Astrocyte (in vitro differentiated cells and primary cell): ENCODE results near the gene NOS1AP. TPM values are rescaled to one million over a fixed set of nuclear protein-coding genes. Genes with fewer than 3 reads are reported as not detected.

Experiments used
- DNase-seq: peaks from one replicate; pipeline ENCODE4 v3.0.0-alpha.2; 2010; ENCODE audit warnings: low read depth
- FAIRE-seq: peaks from 2 replicates; lab custom pipeline; 2011; peaks lifted over from hg19 to GRCh38; lab: Jason Lieb, UNC
- H2AFZ ChIP-seq: 2 replicates; pipeline ENCODE4 v1.6.0; 2012; ENCODE audit warnings: low read depth, low read length, inconsistent platforms
- H3K27ac ChIP-seq: 2 replicates; pipeline ENCODE4 v1.5.1; 2011; ENCODE audit warnings: low read depth, low read length, inconsistent platforms
- H3K27me3 ChIP-seq: 2 replicates; pipeline ENCODE4 v1.6.0; 2011; ENCODE audit warnings: low read length, inconsistent platforms; ENCODE audit not compliant: insufficient read depth
- H3K36me3 ChIP-seq: 2 replicates; pipeline ENCODE4 v1.5.1; 2011; ENCODE audit warnings: low read length, inconsistent platforms; ENCODE audit not compliant: insufficient read depth
- H3K4me1 ChIP-seq: 2 replicates; pipeline ENCODE4 v1.5.1; 2011; ENCODE audit warnings: low read length, inconsistent platforms; ENCODE audit not compliant: insufficient read depth
- H3K4me2 ChIP-seq: 2 replicates; pipeline ENCODE4 v1.6.0; 2012; ENCODE audit warnings: low read length, inconsistent platforms
- H3K4me3 ChIP-seq: 2 replicates; pipeline ENCODE4 v1.5.1; 2011; ENCODE audit warnings: low read depth, mild to moderate bottlenecking, low read length, inconsistent platforms; ENCODE audit not compliant: insufficient read depth
- H3K79me2 ChIP-seq: 2 replicates; pipeline ENCODE4 v1.6.0; 2012; ENCODE audit warnings: mild to moderate bottlenecking, low read length, inconsistent platforms; ENCODE audit not compliant: insufficient read depth
- H3K9ac ChIP-seq: 2 replicates; pipeline ENCODE4 v1.6.0; 2012; ENCODE audit warnings: mild to moderate bottlenecking, low read length, inconsistent platforms
- H3K9me3 ChIP-seq: 2 replicates; pipeline ENCODE4 v1.5.1; 2012; ENCODE audit warnings: low read depth, mild to moderate bottlenecking, low read length, inconsistent platforms; ENCODE audit not compliant: insufficient read depth
- H4K20me1 ChIP-seq: 2 replicates; pipeline ENCODE4 v1.6.0; 2012; ENCODE audit warnings: low read length, inconsistent platforms; ENCODE audit not compliant: insufficient read depth
- H3K27ac Mint-ChIP-seq: one replicate; pipeline ENCODE4 v1.8.0; 2021; ENCODE audit warnings: mild to moderate bottlenecking, mixed read lengths; ENCODE audit not compliant: unreplicated experiment
- H3K27me3 Mint-ChIP-seq: one replicate; pipeline ENCODE4 v1.8.0; 2021; ENCODE audit warnings: low read depth, mixed read lengths; ENCODE audit not compliant: unreplicated experiment
- H3K36me3 Mint-ChIP-seq: one replicate; pipeline ENCODE4 v1.8.0; 2021; ENCODE audit warnings: low read depth, mixed read lengths; ENCODE audit not compliant: unreplicated experiment
- H3K4me1 Mint-ChIP-seq: one replicate; pipeline ENCODE4 v1.8.0; 2021; ENCODE audit warnings: low read depth, mixed read lengths; ENCODE audit not compliant: unreplicated experiment
- H3K4me3 Mint-ChIP-seq: one replicate; pipeline ENCODE4 v1.8.0; 2021; ENCODE audit warnings: mild to moderate bottlenecking, moderate library complexity, mixed read lengths; ENCODE audit not compliant: unreplicated experiment
- H3K9me3 Mint-ChIP-seq: one replicate; pipeline ENCODE4 v1.8.0; 2021; ENCODE audit warnings: mild to moderate bottlenecking, mixed read lengths; ENCODE audit not compliant: unreplicated experiment
- EZH2 ChIP-seq: IDR thresholded peaks from 2 replicates; pipeline ENCODE4 v1.6.1; 2012; ENCODE audit warnings: mild to moderate bottlenecking, low read length, inconsistent platforms; ENCODE audit not compliant: insufficient read depth
- total RNA-seq: library from RNA; stranded (reverse); gene quantifications from 2 replicates; pipeline ENCODE4 v1.2.1, GENCODE V29; 2021
- TF ChIP-seq, protein P1 (sequence below): IDR thresholded peaks from 2 replicates; pipeline ENCODE4 v1.5.1; 2011; ENCODE audit warnings: low read depth, mild to moderate bottlenecking, inconsistent platforms, low read length, moderate library complexity; ENCODE audit not compliant: insufficient read depth

The NOS1AP gene
- total RNA-seq, 1 donor from 2014 or later = 1.2 TPM

- no peaks in the 10 kb centered on the region for H3K4me1 ChIP-seq
- no peaks in the 10 kb centered on the region for H3K27me3 Mint-ChIP-seq
- H3K4me2 ChIP-seq = no peak overlapping the region
- H3K27me3 ChIP-seq = no peaks in the 10 kb centered on the region
- no peak overlapping the region for H2AFZ ChIP-seq
- DNase-seq (no peak), FAIRE-seq (no peak)
- no peak overlapping the region for H3K4me3 Mint-ChIP-seq
- no peak overlapping the region for H3K27ac ChIP-seq
- no peaks in the 10 kb centered on the region for H4K20me1 ChIP-seq
- H3K4me3 ChIP-seq = no peak overlapping the region
- H3K36me3 ChIP-seq = no peaks in the 10 kb centered on the region
- H3K27ac Mint-ChIP-seq = no peak overlapping the region
- TF ChIP-seq, protein P1, sequence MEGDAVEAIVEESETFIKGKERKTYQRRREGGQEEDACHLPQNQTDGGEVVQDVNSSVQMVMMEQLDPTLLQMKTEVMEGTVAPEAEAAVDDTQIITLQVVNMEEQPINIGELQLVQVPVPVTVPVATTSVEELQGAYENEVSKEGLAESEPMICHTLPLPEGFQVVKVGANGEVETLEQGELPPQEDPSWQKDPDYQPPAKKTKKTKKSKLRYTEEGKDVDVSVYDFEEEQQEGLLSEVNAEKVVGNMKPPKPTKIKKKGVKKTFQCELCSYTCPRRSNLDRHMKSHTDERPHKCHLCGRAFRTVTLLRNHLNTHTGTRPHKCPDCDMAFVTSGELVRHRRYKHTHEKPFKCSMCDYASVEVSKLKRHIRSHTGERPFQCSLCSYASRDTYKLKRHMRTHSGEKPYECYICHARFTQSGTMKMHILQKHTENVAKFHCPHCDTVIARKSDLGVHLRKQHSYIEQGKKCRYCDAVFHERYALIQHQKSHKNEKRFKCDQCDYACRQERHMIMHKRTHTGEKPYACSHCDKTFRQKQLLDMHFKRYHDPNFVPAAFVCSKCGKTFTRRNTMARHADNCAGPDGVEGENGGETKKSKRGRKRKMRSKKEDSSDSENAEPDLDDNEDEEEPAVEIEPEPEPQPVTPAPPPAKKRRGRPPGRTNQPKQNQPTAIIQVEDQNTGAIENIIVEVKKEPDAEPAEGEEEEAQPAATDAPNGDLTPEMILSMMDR = no peak
- no peak for TF ChIP-seq EZH2
- no peak overlapping the region for H3K9ac ChIP-seq
- peaks cover 3% of the 10 kb centered on the region for H3K4me1 Mint-ChIP-seq
- no peaks in the 10 kb centered on the region for H3K79me2 ChIP-seq
- H3K36me3 Mint-ChIP-seq = no peaks in the 10 kb centered on the region
- no peaks in the 10 kb centered on the region for H3K9me3 ChIP-seq
- no peaks in the 10 kb centered on the region for H3K9me3 Mint-ChIP-seq
Observed at GRCh38 chr1:162220009-162220539, 150.6 kb downstream of the NOS1AP start.

GRCh38 chr1:162222014-162222413, 152.5 kb downstream of the NOS1AP start:
- no peak for FAIRE-seq
- Histone ChIP-seq H3K79me2 (no peaks in the 10 kb centered on the region), H2AFZ (no peak overlapping the region), H3K4me1 (no peaks in the 10 kb centered on the region), H3K27me3 (no peaks in the 10 kb centered on the region), H3K27ac (no peak overlapping the region), H3K4me2 (no peak overlapping the region), H4K20me1 (no peaks in the 10 kb centered on the region), H3K9me3 (no peaks in the 10 kb centered on the region), H3K36me3 (no peaks in the 10 kb centered on the region), H3K9ac (no peak overlapping the region), H3K4me3 (no peak overlapping the region)
- H3K4me1 Mint-ChIP-seq = no peaks in the 10 kb centered on the region
- H3K36me3 Mint-ChIP-seq = no peaks in the 10 kb centered on the region
- TF ChIP-seq, protein P1 = no peak
- no peak for TF ChIP-seq EZH2
- no peak overlapping the region for H3K4me3 Mint-ChIP-seq
- DNase-seq = no peak
- H3K27me3 Mint-ChIP-seq = no peaks in the 10 kb centered on the region
- H3K9me3 Mint-ChIP-seq = no peaks in the 10 kb centered on the region
- H3K27ac Mint-ChIP-seq = no peak overlapping the region

- H3K27ac ChIP-seq = no peak overlapping the region
- DNase-seq = no peak
- H3K9ac ChIP-seq = no peak overlapping the region
- no peaks in the 10 kb centered on the region for H3K36me3 Mint-ChIP-seq
- no peaks in the 10 kb centered on the region for H3K4me1 ChIP-seq
- no peaks in the 10 kb centered on the region for H3K36me3 ChIP-seq
- H3K9me3 Mint-ChIP-seq = no peaks in the 10 kb centered on the region
- no peak overlapping the region for H2AFZ ChIP-seq
- no peaks in the 10 kb centered on the region for H3K9me3 ChIP-seq
- H4K20me1 ChIP-seq = no peaks in the 10 kb centered on the region
- TF ChIP-seq, protein P1 = no peak
- no peak for TF ChIP-seq EZH2
- H3K4me2 ChIP-seq = no peak overlapping the region
- no peaks in the 10 kb centered on the region for H3K27me3 ChIP-seq
- FAIRE-seq = no peak
- no peak overlapping the region for H3K4me3 ChIP-seq
- H3K4me3 Mint-ChIP-seq = no peak overlapping the region
- no peak overlapping the region for H3K27ac Mint-ChIP-seq
- no peaks in the 10 kb centered on the region for H3K4me1 Mint-ChIP-seq
- H3K79me2 ChIP-seq = no peaks in the 10 kb centered on the region
- H3K27me3 Mint-ChIP-seq = no peaks in the 10 kb centered on the region
Observed at GRCh38 chr1:162222730-162223129, 153.2 kb downstream of the NOS1AP start.
